Stimulated activated CD8-positive, alpha-beta memory T cell treated with anti-CD3 and anti-CD28 coated beads, Interleukin-2, amount 100 ng/mL, for 48 hours (primary cell): Measurements from ENCODE around the gene RNF212B.

ENCODE experiments used
- DNase-seq, 2 donors: peaks; one replicate each; pipeline ENCODE4 v3.0.0-alpha.2; 2020; ENCODE audit warnings: low read depth in 2 of 2

The RNF212B gene

GRCh38 chr14:23320584-23321571 is 83.1 kb downstream of the RNF212B start, which contains the start of gene PABPN1:
Gene PABPN1, plus strand, starts transcription at chr14:23321457. Its CDS starts 13 bp downstream, at chr14:23321470.
- peak; percentile 90 to 95 for DNase-seq

DNA sequence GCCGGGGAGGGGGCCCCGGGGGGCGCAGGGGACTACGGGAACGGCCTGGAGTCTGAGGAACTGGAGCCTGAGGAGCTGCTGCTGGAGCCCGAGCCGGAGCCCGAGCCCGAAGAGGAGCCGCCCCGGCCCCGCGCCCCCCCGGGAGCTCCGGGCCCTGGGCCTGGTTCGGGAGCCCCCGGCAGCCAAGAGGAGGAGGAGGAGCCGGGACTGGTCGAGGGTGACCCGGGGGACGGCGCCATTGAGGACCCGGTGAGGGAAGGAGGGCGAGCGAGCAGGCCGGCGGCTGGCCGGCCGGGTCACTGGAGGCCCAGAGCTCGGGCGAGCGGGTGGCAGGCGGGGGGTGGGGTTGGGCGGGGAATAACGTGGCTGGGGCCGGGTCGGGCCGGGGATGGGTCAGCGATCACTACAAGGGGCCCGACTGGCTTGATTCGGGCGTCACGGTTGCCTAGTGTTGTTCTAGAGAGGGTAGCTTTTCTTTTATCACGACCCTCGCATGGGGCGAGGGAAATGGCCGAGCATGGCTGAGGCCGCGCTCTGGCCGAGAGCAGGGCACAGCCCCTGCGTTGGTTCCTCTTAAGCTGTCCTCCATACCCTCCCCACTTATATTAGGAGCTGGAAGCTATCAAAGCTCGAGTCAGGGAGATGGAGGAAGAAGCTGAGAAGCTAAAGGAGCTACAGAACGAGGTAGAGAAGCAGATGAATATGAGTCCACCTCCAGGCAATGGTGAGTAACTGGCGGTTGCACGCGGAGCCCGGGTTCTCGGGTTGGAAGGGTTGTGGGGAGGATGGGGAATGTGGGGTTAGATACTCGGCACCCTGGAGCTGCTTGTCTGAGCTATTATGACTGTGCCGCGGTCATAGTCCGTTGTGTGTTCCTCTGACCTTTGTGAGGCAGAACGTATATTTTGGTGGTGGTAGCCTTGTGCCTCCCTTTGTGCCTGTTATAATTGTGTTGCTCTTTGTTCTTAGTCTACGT is 84.1 kb downstream of the RNF212B start:
- peak in 1 of 2 donors; percentile 50 for DNase-seq
